Activated CD8-positive, alpha-beta memory T cell treated with anti-CD3 and anti-CD28 coated beads, Interleukin-2, amount 50 U/mL, for 24 hours (primary cell): Measurements from ENCODE around the gene SLC29A3.
"Not testable (repeated sequence)": the region's sequence is repeated elsewhere in the genome, so short reads cannot be mapped to it uniquely, and the experiment has no call there.

ENCODE experiments used
- DNase-seq: peaks from one replicate; pipeline ENCODE4 v3.0.0-alpha.2; 2020; ENCODE audit errors: extremely low read depth

SLC29A3 gene

DNA sequence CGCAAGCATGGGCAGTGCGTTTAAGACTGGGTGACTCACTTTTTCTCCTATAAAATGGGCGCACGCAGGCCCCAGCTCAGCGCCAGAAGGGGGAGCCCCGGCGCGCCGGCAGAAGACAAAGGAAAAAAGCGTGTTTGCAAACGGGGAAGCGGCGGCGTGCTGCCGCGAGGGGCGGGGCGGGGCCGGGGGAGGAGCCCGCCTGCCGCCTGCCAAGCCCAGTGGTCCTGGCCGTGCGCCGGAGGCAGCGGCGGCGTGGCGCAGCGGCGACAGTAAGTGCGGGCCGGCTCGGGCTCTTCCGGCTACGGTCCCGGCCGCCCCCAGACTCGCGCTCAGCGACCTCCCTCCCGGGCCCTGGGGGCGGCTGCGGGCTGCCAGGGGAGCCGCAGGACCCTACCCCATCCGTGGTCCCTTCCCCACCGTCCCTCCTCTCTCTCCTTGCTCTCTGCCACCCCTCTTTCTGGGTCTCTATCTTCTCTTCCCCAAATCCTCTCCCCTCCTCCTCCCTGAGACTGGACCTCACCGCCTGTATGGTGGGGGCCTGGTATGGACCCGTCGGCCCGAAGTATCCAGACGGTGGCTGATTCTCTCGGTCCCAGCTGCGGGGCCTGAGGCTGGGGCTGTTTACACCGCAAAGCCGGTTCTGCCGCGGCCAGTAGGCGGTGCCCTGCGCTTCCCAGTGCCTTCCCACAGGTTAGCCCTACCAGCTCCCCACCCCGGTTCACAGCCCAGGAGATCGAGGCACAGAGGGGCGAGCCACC is at the start of gene SLC29A3:
Gene SLC29A3, plus strand, starts transcription at position 218 of the 758 bp plus-strand sequence. Its CDS starts 51 bp downstream, at position 269.
- peak; percentile 66 for DNase-seq

DNA sequence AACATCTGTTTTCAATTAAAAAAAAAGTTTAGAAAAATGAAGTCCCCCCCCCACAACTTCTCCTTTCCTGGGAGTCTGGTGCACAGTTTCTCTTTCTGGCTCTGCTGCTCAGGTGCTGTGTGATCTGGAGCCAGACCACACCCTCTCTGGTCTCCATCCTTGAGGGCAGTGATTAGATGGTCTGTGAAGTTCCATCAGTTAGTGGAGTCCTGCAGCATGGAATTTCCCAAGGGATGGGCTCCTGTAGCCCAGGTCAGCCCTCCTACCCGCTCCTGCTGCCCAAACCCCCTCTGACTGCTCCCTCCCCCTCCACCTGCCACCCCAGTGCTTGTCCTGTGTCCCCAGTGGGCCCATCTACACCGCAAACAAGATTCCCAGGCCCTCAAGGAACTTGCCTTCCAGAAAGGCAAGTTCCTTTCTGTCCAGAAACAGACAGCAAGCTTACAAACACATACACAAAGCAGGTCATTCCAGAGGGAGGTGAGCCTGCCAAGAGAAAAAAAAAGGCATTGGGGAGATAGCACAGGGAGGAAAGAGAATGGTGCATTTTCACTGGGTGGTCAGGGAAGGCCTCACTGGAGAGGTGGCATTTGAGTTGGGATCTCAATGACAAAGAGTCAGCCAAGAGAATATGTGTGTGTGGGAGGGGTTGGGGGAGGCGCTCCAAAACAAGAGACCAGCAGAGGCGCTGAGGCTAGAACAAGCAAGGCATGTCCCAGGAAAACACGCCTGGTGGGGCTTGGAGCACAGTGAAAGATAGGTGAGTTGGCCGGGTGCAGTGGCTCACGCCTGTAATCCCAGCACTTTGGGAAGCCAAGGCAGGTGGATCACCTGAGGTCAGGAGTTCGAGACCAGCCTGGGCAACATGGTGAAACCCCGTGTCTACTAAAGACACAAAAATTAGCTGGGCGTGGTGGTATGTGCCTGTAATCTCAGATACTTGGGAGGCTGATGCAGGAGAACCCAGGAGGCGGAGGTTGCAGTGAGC is 49.5 kb upstream of the SLC29A3 start:
- no peak for DNase-seq

DNA sequence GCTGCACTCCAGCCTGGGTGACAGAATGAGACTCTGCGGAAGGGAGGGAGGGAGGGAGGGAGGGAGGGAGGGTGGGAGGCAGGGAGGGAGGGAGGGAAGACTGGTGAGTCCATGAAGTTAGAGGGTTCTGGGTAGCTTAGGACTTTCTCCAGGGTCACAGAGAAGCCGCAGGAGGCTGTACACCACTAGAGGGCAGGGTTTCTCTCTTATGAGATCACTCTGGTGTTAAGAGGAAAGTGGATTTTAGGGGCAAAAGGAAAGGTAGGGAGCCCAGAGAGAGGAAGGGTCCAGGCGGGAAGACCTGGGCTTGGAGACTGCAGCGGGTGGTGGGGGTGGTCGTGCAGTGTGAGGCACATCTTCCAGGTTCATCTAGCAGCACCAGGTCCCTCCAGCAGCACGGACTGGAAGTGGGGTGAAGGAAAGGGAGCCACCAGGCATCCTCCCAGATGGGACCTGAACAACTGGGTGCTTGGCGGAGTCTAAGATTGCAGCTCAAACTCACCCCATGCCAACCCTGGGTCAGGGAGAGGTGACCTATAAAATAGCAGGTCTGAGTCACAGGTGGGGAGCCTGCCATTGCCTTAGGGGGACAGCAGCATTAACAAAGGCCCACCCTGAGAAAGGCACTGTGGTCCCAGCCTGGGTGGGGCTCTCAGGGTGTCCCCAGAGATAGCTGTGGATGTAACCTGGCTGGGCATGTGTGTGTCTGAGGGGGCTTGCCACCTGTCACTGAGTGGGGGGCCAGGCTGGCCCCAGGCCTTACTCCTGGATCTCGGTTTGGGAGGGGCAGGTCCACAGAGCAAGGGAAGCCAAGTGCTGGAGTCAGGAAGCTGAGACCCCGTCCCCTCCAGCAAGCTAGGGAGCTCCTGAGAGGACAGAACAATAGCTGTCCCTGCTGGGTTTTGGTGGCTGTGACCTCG is 48.5 kb upstream of the SLC29A3 start:
- DNase-seq, result no peak

DNA sequence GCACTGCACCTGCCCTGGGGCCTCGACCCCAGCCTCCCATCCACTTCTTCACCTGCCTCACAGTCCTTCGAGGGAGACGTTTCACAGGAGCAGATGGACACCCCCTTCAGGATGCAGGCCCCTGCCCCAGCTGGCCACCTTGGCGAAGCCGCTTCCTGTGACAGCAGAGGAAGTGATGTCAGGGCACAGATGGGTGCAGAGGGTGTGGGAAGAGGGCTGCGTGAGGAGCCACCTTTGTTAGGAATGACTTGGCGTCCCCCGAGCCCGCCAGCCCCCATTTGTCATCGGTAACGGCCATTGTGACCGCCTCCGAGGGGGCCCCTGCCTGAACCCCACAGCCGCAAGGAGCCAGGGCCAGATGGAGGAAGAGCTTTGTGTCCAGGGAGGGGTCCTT is 47.4 kb upstream of the SLC29A3 start:
- no peak for DNase-seq

DNA sequence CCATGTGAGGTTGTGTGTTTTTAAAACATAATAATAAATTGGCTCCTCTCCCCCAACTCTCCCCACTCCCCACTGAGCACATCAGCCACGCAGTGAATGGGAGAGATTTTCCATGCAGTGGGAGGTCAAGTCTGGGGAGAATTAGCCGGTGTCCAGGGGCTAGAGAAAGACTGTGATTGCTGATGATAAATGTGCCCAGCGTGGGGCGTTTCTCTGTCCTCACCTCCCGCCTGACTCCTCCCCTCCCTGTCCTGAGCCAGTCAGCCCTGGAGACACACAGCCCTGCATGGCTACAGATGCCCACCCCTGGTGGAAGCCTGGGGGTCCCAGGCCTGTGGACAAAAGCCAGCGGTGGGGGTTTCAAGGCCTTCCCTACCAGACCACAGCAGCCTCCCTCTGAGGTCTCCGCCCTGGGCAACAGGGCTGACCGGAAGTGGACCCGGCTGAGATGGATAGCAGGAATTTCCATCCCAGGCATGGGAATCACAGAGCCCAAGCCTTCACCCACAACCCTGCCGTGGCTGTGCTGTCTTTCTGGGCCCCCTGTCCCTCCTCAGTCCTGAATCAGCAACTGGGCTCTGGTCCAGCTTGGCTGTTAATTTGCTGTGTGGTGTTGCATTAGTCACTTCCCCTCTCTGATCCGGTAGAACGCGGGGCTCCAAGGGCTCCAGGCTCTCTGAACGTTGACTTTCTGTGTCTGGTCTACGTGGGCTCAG is 46.8 kb upstream of the SLC29A3 start:
- no peak for DNase-seq

DNA sequence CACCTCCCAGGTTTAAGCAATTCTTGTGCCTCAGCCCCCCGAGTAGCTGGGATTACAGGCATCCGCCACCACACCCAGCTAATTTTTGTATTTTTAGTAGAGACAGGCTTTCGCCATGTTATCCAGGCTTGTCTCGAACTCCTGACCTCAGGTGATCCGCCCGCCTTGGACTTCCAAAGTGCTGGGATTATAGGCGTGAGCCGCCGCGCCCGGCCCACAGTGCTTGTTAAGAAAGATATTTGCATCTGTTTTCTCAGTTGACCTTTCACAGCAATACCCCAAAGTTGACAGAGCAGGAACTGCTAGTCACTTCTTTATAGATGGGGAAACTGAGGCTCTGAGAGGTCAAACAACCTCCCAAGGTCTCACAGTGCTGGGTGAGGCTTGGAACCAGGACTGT is 46.1 kb upstream of the SLC29A3 start:
- DNase-seq, result not testable (repeated sequence)

DNA sequence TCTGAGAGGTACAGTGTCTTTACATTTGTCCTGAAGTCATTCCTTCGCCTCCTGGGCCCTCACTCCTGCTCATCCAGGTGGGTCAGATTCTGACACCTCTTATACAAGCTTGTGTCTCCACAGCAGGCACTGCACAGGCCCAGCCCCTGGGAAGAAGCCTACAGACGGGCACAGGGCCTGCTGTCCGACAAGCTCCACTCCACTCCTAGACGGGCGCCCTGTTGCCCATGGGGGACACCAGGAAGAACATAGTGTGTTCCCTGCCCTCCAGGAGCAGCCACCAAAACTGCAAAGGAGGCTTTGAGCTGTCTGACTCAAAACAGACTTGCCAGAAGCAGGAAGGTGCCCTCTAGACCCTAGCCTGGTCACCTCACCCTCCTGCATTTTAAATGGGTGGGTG is 45.6 kb upstream of the SLC29A3 start:
- no peak for DNase-seq

DNA sequence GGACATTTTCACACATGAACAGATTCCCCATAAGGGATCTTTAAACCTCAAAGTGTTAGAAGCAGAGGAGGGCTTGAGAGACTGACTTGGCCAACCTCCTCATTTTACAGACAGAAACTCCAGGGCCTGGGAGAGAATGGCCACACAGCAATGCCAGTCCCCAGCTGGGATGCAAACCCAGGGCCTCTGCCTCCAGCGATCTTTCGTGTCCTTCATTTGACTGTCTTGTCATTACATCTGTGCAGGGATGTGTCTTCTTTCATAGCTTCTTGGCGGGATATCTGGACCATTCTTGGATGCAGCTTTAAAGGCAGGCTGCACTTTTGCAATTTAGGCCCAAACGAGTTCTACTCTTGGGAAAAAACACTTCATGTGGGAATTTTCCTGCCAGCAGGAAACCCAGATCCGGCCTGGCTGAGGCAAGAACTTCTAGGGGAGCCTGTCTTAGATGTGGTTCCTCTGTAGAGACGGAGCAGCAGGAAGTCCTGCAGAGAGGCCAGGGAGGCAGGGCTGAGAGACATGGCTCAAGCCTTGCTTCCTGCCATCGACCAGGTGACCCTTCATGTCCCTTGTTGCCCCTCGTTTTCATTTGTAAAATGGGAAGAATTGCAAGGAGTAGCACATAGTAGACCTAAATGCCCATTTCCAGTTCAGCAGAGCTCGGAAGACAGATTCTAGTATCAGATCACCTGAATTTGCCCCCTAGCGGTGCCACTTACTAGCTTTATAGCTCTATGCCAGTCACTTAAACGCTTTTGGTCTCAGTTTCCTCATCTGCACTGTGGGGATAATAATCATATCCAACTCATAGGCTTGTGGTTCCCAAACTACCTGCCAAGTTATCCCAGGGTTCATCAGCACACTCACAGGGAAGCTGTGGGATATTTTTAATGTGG is 43.9 kb upstream of the SLC29A3 start:
- DNase-seq, result no peak

DNA sequence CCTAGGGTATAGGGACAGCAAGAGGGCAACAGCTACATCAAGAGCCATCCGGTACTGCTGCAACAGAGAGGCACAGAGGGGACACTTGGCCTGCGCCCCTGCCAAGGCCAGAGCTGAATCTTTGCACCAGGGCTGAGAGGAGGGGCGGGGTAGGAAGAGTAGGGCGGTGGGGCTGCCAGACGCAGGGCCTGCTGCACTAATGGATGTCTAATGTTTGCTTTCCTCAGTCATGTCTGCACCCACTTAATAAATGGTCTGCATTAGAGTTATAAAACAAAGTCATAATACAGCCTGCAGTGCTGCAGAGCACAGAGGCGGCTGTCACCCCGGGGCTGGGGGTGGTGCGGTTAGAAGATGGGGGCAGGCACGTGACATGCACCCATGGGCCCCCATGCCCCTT is 42.2 kb upstream of the SLC29A3 start:
- DNase-seq, result no peak

DNA sequence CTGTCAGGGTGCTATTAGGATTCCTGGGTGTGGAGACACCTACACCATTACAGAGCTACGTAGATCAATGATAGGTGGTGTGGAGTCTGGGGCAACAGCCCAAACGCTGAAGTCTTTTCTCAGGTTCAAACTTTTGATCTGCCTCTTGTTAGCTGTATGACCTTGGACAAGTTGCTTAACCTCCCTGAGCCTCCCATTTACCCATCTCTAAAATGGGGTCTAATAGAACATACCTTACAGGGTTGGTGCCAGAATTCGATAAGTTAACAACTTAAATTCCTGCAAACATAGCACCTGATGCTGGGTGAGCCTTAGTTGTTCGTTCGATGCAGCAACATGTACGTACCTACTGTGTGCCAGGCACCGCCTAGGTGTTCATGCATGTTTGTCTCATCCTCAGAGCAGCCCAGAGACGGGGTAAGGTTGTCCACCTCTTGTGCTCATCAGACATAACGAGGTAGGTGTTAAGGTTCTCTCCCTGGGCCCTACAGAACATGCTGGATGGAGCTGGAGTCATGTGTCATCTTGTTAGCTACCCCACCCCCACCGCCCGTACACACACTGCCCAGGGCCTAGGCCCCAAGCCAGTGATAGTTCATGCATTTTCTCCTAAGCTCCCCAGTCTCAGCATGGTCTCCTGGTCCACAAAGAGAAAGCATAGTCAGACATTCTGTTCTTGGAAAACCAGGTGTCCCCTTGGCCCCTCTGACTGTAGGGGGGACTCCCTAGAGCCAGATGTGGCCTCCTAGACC is 41.0 kb upstream of the SLC29A3 start:
- DNase-seq, result no peak

DNA sequence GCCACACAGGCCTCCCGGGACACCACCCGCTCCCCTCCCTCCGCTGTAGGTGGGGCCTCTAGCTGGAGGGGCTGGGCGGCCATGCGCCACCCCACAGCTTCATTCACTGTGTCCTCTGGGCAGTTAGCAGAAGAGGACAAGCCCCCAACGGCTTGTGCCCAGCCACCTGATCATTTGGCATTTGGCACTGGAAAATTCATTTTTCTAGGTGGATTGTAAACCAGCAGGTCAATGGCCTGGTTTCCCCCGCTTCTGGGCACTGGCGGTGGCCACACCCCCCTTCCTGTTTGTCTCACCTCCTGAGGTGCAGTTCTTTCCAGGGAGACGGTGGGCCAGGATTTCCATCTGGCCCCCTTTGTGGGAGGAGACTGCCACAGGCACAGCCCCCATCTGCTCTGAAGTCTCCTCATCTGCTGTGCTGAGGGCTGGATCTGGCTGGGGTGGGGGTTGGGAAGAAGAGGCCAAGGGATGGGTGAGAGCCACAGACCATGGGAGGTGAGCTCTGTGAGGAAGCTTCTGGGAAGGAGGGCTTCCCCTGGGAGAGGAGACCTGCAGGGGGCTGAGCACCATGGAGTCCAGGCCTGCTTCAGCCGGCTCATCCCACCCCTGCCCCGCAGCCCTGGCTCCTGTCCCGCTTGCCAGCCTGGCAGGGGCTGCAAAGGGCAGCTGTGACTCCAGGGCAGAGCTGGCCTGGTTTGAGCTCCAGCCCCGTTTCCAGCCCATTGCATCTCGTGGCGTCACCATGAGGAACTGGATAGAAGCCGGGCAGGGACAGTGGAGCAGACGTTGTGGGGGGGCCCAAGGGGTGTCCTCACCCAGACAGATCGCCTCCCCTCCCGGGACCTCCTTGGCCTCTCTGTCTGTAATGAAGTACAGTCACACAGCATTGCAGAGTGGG is 40.1 kb upstream of the SLC29A3 start:
- DNase-seq, result no peak

DNA sequence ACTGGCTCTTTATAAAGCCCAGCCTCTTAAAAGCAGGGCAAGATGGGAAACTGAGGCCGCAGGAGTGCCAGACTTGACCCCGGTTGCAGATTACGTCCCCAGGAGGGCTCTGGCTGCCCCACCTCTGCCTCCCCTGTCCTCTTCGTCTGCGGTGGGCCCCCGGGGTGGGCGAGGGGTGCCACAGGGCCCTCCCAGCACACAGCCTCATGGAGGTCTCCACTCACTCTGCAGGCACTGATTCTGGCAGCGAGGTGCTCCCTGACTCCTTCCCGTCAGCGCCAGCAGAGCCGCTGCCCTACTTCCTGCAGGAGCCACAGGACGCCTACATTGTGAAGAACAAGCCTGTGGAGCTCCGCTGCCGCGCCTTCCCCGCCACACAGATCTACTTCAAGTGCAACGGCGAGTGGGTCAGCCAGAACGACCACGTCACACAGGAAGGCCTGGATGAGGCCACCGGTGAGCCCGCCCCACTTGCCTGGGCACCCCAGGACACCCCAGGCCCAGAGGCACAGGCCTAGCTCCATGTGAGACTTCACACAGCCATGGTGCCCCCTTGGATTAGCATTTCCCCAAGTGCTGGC is 39.4 kb upstream of the SLC29A3 start:
- no peak for DNase-seq

DNA sequence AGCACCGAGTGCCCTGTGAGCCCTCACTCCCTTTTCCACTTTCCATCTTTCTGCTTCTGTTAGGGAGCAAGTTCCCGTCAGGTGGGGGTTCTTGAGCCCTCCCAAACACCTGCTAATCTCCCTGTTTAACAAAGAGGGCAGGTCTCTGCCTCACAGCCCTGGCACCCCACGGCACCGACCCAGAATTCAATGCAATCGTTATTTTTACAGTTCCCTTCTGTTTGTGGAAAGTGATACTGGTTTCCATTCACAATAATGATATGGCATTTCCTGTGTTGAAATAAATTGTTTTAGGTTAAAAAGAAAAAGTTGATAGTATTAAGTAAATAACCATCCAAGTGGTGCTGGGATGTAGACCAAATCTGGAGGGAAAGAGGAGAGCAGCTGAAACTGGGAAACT is 38.8 kb upstream of the SLC29A3 start:
- no peak for DNase-seq

DNA sequence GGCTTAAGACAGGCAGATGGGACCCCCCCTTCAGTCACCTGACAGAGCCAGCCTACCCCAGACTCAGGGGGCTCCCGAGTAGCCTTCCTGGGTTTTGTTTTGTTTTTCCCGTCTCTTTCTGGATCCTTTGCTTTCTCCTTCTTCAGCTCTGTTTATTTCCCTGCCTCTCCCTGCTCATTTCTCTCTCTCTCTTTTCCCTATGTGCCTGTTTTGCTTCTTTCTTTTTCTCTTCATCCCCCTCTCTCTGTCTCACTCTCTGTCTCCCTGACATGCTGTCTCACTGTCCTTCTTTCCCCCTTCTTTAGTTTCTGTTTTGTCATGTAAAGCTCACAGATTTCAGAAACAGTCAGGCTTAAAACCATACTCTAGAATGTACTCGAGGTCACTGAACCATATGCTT is 38.2 kb upstream of the SLC29A3 start:
- no peak for DNase-seq

DNA sequence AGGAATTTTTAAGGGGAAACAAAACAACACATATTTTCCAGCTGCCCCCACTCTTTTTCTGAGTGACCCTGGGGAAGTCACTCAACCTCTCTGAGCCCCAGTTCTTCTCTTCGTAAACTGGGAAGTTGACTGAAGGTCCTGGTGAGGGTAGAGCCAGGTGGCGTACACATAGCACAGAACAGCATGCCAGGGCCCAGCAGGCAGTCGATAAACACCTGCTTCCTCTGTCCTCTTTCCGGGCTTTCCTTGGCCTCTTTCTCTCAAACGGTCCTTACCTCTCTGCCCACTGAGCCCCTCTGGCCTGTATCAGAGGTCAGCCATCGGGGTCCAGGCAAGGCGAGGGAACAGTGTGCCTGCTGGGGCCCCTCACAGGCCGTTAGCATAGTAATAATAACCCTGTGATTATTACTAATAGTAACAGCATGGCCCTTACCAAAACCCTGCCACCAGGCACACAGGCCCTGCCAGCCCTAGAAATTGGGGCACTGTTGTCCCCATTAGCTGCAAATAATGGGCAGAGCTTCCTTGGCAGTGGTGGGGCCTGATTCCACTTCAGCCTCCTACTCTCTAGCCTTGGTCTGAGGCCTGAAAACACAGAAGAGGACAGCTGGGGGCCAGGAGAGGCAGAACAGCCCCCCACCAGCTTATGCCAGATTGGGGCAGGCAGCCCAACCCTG is 37.3 kb upstream of the SLC29A3 start:
- DNase-seq, result no peak

DNA sequence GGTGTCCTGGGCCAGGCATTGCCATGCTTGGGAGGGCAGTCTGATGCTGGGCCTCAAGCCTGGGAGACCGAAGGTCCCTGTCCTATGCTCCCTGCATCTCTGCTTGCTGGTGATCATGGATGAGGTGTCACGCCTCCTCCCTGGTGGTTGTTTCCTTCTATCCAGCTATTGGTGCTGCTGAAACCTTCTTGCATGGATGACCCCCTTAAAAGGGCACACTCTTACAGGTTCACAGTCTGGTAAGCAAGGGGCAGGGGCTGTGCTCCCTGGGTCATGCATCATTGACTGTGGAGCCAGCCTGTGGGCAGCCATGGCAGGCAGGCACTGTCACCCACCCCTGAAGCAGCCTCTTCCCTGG is 36.8 kb upstream of the SLC29A3 start:
- DNase-seq, result no peak

DNA sequence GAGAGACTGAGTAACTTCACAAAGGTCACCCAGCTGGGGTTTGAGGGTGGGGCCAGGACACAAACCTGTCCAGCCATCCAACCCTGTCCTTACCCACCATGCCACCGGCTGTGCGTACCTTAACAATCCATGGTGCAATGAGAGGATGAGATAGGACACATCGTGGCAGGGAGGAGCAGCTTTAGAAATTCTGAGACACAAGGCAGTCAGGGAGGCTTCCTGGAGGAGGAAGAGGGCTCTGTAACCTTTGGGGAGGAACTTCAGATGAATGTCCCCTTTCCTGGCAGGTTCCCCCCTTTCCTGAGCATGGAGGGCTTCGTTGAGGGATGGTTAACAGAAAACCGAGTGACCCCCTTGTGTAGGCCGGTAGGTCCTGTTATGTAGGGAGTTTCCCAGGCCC is 35.6 kb upstream of the SLC29A3 start:
- no peak for DNase-seq
